Iris pigment epithelial cell (primary cell): ENCODE data around the gene TSPAN11.

Source experiments
- DNase-seq: peaks from one replicate; pipeline ENCODE4 v3.0.0-alpha.2; 2011; ENCODE audit warnings: low read depth

The TSPAN11 gene

GRCh38 chr12:30979371-30980259 is 53.1 kb downstream of the TSPAN11 start:
- peak; percentile 10 for DNase-seq

- no peak for DNase-seq
These were observed 54.6 kb downstream of the TSPAN11 start for GRCh38 chr12:30980955-30981662.

DNA sequence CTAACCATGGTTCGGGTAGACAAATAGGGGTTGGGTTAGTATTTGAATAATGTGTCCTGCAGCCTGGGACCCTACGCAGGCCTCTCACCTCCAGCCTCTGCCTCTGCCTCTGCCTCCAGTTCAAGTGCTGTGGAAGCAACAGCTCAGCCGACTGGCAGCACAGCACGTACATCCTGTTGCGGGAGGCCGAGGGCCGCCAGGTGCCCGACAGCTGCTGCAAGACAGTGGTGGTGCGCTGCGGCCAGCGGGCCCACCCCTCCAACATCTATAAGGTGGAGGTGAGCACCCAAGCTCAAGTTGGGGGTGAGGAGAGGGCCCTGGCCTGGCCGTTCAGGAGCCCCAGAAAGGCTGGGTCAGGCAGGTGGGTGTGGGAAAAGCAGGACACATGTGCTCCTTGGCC is 55.9 kb downstream of the TSPAN11 start:
- no peak for DNase-seq

- peak; percentile 53 for DNase-seq
These were observed 59.4 kb downstream of the TSPAN11 start for GRCh38 chr12:30985814-30986452.

- no peak for DNase-seq
These were observed 61.5 kb downstream of the TSPAN11 start for GRCh38 chr12:30988086-30988485.

DNA sequence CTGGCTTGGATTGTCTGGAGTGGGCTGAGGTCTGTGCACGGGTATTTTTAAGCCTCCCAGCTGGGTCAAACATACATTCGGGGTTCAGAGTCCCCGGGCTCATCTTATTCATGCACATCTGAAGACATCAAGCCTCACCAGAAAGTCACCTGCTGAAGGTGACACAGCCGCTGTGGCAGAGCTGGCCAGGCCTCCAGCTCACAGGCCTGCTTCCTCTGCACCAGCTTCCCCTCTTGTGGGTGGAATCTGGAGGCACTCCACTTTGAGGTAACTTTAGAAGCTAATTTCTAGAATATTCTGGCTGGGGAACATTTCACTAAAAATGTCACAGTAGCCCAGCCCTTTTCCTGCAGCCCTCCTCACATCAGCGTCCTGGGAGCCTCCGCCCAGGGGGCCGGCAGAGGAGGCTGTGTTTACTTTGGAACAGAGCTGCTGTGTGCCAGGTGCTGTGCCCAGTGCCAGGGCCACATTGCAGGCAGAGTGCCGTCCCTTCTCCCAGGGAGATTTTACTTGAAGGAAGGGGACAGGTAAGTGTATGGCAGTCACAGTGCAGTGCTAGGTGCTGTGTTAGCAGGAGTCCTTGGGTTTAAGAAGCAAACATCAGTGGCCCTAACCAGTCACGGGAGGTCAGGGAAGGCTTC is 62.2 kb downstream of the TSPAN11 start:
- DNase-seq = no peak

DNA sequence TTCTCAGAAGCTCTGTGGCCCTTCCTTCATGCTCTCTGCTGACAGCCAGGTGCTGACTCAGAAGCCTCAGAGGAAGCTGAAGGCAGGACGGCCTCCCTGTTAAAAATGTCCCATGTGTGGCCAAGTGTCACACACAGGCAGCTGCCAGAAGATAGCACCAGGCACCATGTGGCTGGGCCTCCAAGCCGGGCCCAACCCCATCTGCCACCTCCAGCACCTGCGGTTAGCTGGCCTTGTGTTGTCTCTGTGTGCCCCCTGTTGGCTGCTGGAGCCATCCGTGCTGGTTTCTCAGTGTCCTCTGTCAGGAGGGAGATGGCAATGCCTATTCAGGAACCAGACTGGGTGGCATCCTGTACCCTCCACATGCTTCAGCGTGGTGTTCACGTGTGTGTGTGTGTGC is 63.2 kb downstream of the TSPAN11 start:
- peak; percentile 11 for DNase-seq

- no peak for DNase-seq
These were observed 63.8 kb downstream of the TSPAN11 start for GRCh38 chr12:30990316-30990715.

GRCh38 chr12:30990776-30991175 is 64.2 kb downstream of the TSPAN11 start:
- no peak for DNase-seq

DNA sequence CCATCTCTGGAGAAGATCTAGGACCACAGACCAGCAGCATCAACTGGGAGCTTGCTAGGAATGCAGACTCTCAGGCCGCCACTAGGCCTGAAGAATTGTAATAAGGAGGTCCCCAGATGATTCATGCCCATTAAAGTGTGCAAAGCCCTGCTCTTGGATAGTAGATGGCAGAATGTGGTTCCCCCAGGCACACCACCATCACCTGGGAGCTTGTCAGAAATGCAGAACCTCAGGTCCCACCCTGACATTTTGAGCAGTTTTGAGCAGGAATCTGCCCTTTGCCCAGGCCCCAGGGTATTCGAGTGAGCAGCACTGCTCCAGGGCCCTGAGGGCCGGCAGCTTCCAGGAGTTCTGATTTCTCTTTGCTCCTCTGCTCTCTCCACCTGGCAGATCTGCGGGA is 64.9 kb downstream of the TSPAN11 start:
- no peak for DNase-seq

GRCh38 chr12:30992381-30992780 is 65.8 kb downstream of the TSPAN11 start:
- no peak for DNase-seq

DNA sequence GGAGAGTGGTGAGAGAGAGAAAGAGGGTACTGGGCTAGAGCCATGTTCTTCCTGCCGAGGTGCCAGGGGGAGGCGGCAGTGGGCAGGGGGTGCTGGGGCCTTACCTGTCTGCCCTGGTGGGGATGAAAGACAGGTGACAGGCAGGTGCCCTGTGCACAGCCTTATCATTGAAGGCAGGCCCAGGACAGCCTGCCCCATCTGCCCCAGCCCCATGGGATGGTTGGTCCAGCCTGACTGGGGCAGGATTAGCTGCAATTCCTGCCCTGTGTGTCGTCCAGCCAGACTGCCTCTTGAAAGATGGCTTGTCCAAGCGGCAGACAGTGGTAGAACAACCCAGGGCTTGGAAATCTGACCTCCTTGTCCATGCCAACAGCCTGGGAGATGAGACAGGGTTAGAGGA is 67.2 kb downstream of the TSPAN11 start:
- no peak for DNase-seq

DNA sequence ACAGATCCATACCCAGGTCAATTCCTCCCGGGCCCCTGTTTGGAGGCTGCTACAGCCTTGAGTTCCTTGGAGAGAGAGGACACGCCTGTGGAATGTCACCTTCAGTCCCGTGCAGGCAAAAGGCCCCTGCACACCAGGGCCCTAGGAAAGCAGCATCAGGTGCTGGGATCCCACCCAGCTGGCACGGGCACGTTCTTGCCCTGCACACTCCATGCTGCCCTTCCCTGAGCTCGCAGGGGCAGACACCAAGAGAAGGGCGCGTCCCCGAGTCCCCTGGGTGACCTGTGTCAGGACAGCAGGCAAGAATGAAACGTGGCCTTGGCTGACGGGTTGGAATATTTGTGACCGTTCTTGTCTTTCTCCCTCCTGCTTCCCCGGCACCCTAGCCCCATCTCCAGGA is 67.7 kb downstream of the TSPAN11 start:
- no peak for DNase-seq

- DNase-seq = peak; percentile 84
These were observed 69.7 kb downstream of the TSPAN11 start for GRCh38 chr12:30996255-30996654.

DNA sequence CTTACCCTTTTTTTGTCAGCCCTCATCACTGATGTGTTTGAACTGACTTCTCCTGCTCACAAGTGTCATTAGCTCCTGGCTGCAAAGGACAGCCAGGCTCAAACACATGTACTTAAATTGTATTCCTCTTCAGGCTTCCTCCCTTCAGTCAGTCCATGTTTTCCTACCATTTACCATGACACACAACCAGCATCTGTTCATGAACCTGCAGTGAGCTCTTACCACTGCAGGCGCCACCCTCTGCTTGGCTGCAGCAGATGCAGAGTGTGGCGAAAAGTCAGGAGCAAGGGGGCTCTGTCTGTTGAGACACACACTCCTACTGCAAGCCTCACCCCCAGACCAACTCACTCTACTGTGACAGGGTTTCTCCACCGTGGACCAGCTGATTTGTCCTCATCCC is 70.2 kb downstream of the TSPAN11 start:
- no peak for DNase-seq

- no peak for DNase-seq
These were observed 71.3 kb downstream of the TSPAN11 start for GRCh38 chr12:30997685-30998440.

DNA sequence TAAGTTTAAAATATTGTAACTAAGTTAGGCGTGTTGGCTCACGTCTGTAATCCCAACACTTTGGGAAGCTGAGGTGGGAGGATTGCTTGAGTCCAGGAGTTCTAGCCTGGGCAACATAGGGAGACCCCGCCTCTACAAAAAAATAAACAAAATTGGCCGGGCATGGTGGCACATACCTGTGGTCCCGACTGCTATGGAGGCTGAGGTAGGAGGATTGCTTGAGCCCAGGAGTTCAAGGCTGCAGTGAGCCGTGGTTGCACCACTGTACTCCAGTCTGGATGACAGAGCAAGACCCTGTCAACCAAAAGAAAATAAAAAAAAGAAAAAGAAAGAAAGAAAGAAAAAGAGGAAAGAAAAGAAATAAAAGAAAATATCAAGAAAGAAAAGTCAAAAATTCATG is 72.5 kb downstream of the TSPAN11 start:
- no peak for DNase-seq

GRCh38 chr12:30999723-31000122 is 73.2 kb downstream of the TSPAN11 start:
- no peak for DNase-seq

DNA sequence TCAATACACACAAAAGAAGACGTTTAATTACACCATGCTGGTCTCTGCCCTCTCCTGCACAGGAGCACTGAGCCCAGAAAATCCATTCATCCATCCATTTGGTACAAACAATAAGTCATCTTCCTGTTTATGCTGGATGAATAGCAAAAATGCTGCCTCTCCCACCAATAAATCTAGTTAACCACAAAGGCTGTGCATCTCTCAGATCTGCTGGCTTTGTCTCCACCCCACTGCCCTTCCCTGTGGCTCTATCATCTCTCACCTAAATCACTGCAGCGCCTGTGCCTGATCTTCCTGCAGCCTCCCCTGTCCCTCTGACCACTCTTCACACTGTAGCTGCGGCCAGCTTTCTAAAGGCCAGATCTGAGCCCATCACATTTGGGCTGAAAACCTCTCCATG is 74.2 kb downstream of the TSPAN11 start:
- DNase-seq = peak; percentile 73

DNA sequence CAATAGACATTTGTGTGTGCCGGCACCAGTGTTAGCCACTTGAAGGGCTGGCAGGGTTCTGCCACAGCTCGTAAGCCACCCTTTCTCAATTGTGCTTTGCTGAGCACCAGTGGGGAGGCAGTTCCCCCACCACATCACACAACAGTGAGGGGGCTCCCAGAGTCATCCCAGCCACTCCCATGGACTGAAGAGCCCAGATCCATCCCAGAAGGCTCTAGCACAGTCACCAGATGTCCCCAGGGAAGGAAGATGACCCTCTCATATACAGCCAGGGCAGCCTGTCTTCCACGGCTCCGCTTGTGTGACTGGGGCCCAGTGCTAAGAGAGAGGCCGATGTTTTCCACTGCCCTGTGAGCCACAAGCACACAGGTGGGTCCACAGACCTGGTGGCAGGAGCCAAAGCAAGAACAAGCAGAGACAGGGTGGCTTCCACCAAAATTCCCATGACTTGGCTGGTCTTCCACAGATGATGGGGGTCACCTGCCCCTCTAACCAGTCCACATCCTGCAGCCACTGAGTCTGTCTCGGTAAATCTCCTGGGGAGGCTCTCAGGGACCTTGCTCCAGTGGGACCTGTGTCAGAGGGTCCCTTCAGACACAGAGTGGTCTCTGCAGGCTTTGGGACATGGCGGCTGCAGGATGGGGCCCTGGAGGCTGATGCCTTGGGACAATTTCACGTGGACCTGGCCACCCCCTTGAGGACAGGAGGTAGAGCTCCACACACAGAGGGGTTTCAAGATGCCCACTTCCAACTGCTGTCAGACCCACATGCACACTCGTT is 75.2 kb downstream of the TSPAN11 start:
- DNase-seq = no peak

GRCh38 chr12:31002361-31002725 is 75.8 kb downstream of the TSPAN11 start:
- DNase-seq = no peak
